Transverse colon (tissue), 4 donors: ENCODE results near the gene FGF22. TPM values are rescaled to one million over a fixed set of nuclear protein-coding genes. Genes with fewer than 3 reads are reported as not detected.
"Not testable (repeated sequence)": the region's sequence is repeated elsewhere in the genome, so short reads cannot be mapped to it uniquely, and the experiment has no call there.

Source experiments
- DNase-seq: peaks from one replicate; pipeline ENCODE4 v3.0.0-alpha.2; 2019
- H3K27ac ChIP-seq, 4 donors: fragments of 200-600 bp; sonication (generic); 2 replicates each; pipeline ENCODE4 v1.5.1; 2016 to 2018; ENCODE audit warnings: inconsistent platforms in 4 of 4
- H3K27me3 ChIP-seq: fragments of 200-600 bp; sonication (generic); 2 replicates; pipeline ENCODE4 v1.5.1; 2017; ENCODE audit warnings: inconsistent platforms
- H3K36me3 ChIP-seq, 4 donors: fragments of 200-600 bp; sonication (generic); 2 replicates each; pipeline ENCODE4 v1.5.1; 2017 to 2019; ENCODE audit warnings: inconsistent platforms in 4 of 4
- H3K4me1 ChIP-seq, 4 donors: fragments of 200-600 bp; sonication (generic); 2 replicates each; pipeline ENCODE4 v1.5.1; 2017 to 2020; ENCODE audit warnings: inconsistent platforms in 4 of 4
- H3K4me3 ChIP-seq, 4 donors: fragments of 200-600 bp; sonication (generic); 1 replicate in 1 of 4; 2 replicates in 3 of 4; pipeline versions ENCODE4 v1.5.1 to v1.6.1; 2017 to 2019; ENCODE audit warnings: inconsistent platforms in 4 of 4
- H3K9me3 ChIP-seq, 2 donors: fragments of 200-600 bp; sonication (generic); 2 replicates each; pipeline ENCODE4 v1.5.1; 2017 to 2019; ENCODE audit warnings: inconsistent platforms in 2 of 2
- CTCF ChIP-seq, 5 experiments: fragments of 200-600 bp in 3 of 5; fragments of 450-650 bp in 2 of 5; sonication (generic) in 3 of 5; IDR thresholded peaks; 1 replicate in 2 of 5; 2 replicates in 3 of 5; pipeline ENCODE4 v1.5.1; 2016 to 2017; ENCODE audit warnings: antibody characterized with exemption in 5 of 5, inconsistent platforms in 3 of 5, mild to moderate bottlenecking in 2 of 5, moderate library complexity in 1 of 5
- EP300 ChIP-seq: sonication (generic); formaldehyde crosslinking; IDR thresholded peaks from one replicate; pipeline ENCODE4 v1.6.1; 2017; ENCODE audit warnings: antibody characterized with exemption, low read depth
- POLR2A ChIP-seq: fragments of 450-650 bp; IDR thresholded peaks from one replicate; pipeline ENCODE4 v1.6.1; 2016; ENCODE audit warnings: antibody characterized with exemption, mild to moderate bottlenecking, moderate library complexity
- POLR2AphosphoS5 ChIP-seq, 3 donors: sonication (generic); formaldehyde crosslinking; IDR thresholded peaks; one replicate each; pipeline ENCODE4 v1.6.1; 2016; ENCODE audit warnings: antibody characterized with exemption in 3 of 3
- WGBS, 2 donors: methylation state at CpG; one replicate each; pipeline ENCODE4 v1.1.5; 2018; ENCODE audit warnings: low coverage in 1 of 2; 5-methylcytosine and 5-hydroxymethylcytosine counted together
- in situ Hi-C, 4 donors: fragments of 200-750 bp; cut with MboI; loops; one replicate each; pipeline versions ENCODE4 v1.15.0 to v1.15.1; 2017; ENCODE audit warnings: low sequenced_read_pairs in 3 of 4, low pct_ligation_motif_present in 1 of 4, low pct_unique_long_range_greater_than_20kb in 1 of 4
- intact Hi-C: fragments of 100-400 bp; cut with DNase I; formaldehyde crosslinking; loops from one replicate; pipeline ENCODE4 v1.15.1; 2023; ENCODE audit warnings: low total_unique reads
- total RNA-seq, 4 donors: library from RNA; depleted of rRNA; stranded (reverse); fragments of >200 nt; gene quantifications; one replicate each; pipeline ENCODE4 v1.1.0, GENCODE V29; 2016

Gene FGF22
- total RNA-seq, 4 donors from 2014 or later: not detected

DNA sequence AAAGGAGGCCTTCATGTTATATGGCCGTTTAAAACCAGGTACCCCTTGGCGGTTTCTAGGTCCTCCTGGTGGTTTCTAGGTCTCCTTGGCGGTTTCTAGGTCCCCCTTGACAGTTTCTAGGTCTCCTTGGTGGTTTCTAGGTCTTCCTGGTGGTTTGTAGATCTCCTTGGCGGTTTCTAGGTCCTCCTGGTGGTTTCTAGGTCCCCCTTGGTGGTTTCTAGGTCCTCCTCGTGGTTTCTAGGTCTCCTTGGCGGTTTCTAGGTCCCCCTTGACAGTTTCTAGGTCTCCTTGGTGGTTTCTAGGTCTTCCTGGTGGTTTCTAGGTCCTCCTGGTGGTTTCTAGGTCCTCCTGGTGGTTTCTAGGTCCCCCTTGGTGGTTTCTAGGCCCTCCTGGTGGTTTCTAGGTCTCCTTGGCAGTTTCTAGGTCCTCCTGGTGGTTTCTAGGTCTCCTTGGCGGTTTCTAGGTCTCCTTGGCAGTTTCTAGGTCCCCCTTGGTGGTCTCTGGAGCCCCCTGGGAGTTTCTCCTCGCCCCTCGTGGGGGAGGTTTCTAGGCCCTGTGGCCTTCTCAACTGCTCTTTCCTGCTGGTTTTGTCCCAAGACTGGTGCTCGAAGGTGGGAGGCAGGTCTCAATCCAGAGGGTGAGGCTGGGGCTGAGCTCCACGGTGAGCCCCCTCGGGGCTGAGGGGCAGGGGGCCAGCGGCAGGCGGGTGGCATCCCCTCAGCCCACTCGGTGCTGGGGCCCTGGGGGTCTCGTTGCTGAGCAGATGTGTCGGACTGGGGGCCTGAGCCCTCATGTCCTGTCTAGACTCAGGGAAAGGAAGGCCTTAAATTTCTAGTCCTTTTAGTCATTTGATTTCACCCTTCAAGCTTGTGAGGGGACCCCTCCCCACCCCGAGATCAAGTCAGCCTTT, 42.0 kb upstream of the FGF22 start:
- Histone ChIP-seq H3K27ac (no peak overlapping the region), H3K36me3 (no peaks in the 10 kb centered on the region), H3K9me3 (no peaks in the 10 kb centered on the region), H3K4me1 (no peaks in the 10 kb centered on the region), H3K4me3 (no peak overlapping the region), H3K27me3 (peaks cover 53% of the 10 kb centered on the region)
- 29 to 60% methylated on average over 5 to 15 of the region's 18 CpGs for WGBS, 2 donors
- DNase-seq: no peak
- intact Hi-C loops (no loop called here), in situ Hi-C loops (no loop called here)
- no peak for TF ChIP-seq POLR2A
- no peak for TF ChIP-seq EP300
- no peak for TF ChIP-seq POLR2AphosphoS5 (IDR thresholded peaks at IDR 0.05)
- no peak for TF ChIP-seq CTCF (IDR thresholded peaks at IDR 0.05)

DNA sequence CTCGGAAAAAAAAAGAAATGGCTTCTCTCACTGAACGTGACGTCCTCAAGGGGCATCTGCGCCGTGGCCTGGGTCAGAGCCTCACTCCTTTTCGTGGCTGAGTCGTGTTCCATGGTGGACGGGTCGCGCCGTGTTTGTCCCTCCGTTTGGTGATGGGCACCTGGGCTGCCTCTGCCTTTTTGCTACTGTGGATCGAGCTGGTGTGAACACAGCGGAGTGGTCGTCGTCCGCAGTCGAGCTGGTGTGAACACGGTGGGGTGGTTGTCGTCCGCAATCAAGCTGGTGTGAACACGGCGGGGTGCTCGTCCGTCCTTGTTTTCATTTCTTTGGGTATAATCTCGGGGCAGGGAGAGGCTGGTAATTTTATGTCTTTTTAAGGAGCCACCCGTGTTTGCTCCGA, 38.4 kb upstream of the FGF22 start:
- WGBS, 2 donors: 89 to 90% methylated on average over 15 to 28 of the region's 28 CpGs
- H3K4me1 ChIP-seq: no peaks in the 10 kb centered on the region
- DNase-seq: no peak
- in situ Hi-C loops: no loop called here
- peaks cover 17% of the 10 kb centered on the region for H3K27me3 ChIP-seq
- H3K9me3 ChIP-seq: no peaks in the 10 kb centered on the region
- H3K4me3 ChIP-seq: no peak overlapping the region
- TF ChIP-seq POLR2A: no peak
- no peaks in the 10 kb centered on the region for H3K36me3 ChIP-seq
- intact Hi-C loops: no loop called here
- no peak overlapping the region for H3K27ac ChIP-seq

DNA sequence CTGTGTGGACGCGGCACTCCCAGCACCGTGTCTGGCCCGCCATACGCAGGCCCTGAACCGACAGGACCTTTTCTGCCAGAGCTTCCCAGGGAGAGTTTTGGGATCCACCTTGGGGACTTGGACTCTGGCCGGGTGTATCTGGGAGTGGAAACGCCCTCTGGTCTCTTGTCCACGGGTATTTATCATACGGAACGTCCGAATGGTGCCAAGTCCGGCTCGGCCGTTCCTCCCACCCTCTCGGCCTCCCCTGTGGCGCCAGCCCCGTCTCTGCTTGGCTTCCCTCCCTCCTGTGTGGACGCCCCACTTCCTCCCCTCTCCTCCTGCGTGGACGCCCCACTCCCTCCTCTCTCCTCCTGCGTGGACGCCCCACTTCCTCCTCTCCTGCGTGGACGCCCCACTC, 37.9 kb upstream of the FGF22 start:
- Histone ChIP-seq H3K27ac (no peak overlapping the region), H3K36me3 (no peaks in the 10 kb centered on the region), H3K4me1 (no peaks in the 10 kb centered on the region), H3K9me3 (no peaks in the 10 kb centered on the region), H3K4me3 (no peak overlapping the region), H3K27me3 (peaks cover 13% of the 10 kb centered on the region)
- WGBS, 2 donors: 79 to 83% methylated on average over 16 to 25 of the region's 25 CpGs
- DNase-seq: no peak
- in situ Hi-C loops (no loop called here), intact Hi-C loops (no loop called here)
- TF ChIP-seq POLR2A: no peak
- TF ChIP-seq CTCF (IDR thresholded peaks at IDR 0.05): no peak
- no peak for TF ChIP-seq POLR2AphosphoS5 (IDR thresholded peaks at IDR 0.05)
- TF ChIP-seq EP300: no peak

DNA sequence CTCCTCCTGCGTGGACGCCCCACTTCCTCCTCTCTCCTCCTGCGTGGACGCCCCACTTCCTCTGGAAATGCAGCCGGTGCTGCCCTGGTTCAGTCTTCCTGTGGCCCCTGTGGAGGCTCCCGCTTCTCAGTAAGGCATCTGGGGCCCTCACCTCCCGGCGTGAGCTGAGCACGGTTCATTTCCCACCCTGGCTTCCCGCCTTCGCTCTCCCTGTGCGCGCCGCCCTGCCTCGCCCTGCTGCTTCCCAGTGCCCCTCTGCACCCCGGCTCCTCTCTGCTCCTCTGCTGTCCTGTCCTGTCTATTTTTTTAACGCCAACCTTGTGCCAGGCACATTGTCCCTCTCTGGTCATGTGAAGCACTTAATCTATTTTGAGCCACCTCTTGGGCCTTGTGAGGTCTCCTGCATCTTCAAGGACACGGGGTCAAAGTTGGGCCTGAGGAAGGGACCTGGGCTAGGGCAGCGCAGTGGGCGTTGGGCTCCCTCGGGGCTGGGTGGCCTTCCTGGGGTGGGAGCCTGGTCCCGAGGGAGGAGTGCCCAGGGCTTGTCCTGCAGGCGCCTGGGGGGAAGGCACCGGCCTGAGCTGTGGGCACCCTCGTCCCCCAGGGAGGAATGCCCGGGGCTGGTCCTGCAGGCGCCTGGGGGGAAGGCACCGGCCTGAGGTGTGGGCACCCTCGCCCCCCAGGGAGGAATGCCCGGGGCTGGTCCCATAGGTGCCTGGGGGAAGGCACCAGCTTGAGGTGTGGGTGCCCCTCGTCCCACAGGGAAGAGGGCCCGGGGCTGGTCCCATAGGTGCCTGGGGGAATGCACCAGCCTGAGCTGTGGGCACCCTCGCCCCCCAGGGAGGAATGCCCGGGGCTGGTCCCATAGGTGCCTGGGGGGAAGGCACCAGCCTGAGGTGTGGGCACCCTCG, 37.0 kb upstream of the FGF22 start:
- in situ Hi-C loops: no loop called here
- 74 to 81% methylated on average over 13 to 33 of the region's 35 CpGs for WGBS, 2 donors
- no peaks in the 10 kb centered on the region for H3K4me1 ChIP-seq
- intact Hi-C loops: no loop called here
- H3K9me3 ChIP-seq: no peaks in the 10 kb centered on the region
- H3K4me3 ChIP-seq: no peak overlapping the region
- no peaks in the 10 kb centered on the region for H3K36me3 ChIP-seq
- TF ChIP-seq POLR2AphosphoS5 (IDR thresholded peaks at IDR 0.05) (no peak), CTCF (IDR thresholded peaks at IDR 0.05) (no peak), EP300 (no peak), POLR2A (no peak)
- no peak for DNase-seq
- peaks cover 7% of the 10 kb centered on the region for H3K27me3 ChIP-seq
- H3K27ac ChIP-seq: no peak overlapping the region

GRCh38 chr19:603302-603639, 36.4 kb upstream of the FGF22 start:
- H3K9me3 ChIP-seq, in situ Hi-C loops, DNase-seq, H3K4me3 ChIP-seq, H3K27ac ChIP-seq, H3K4me1 ChIP-seq, H3K36me3 ChIP-seq, H3K27me3 ChIP-seq, intact Hi-C loops: not testable (repeated sequence)
- 76% methylated on average over 12 of the region's 13 CpGs; no CpG with 5 or more reads in 1 of the 2 donors for WGBS, 2 donors

GRCh38 chr19:603779-604178, 35.9 kb upstream of the FGF22 start:
- H3K27ac ChIP-seq, H3K36me3 ChIP-seq, in situ Hi-C loops, H3K4me1 ChIP-seq, DNase-seq, H3K9me3 ChIP-seq, intact Hi-C loops, H3K27me3 ChIP-seq, H3K4me3 ChIP-seq: not testable (repeated sequence)
- 91% methylated on average over 18 of the region's 20 CpGs; no CpG with 5 or more reads in 1 of the 2 donors for WGBS, 2 donors
